Ovary (tissue), 3 donors: ENCODE data around the gene ACAD8.

ENCODE experiments used
- CTCF ChIP-seq, 3 donors: fragments of 450-650 bp in 2 of 3; fragments of 200-600 bp in 1 of 3; IDR thresholded peaks; one replicate each; pipeline versions ENCODE4 v1.5.1 to v1.8.0; 2016 to 2022; ENCODE audit warnings: antibody characterized with exemption in 3 of 3, mild to moderate bottlenecking in 1 of 3
- POLR2A ChIP-seq: fragments of 450-650 bp; IDR thresholded peaks from one replicate; pipeline ENCODE4 v1.6.1; 2017; ENCODE audit warnings: antibody characterized with exemption, mild to moderate bottlenecking, moderate library complexity
- donor health status: DM: no; HTN: no; CAD: no.

DNA sequence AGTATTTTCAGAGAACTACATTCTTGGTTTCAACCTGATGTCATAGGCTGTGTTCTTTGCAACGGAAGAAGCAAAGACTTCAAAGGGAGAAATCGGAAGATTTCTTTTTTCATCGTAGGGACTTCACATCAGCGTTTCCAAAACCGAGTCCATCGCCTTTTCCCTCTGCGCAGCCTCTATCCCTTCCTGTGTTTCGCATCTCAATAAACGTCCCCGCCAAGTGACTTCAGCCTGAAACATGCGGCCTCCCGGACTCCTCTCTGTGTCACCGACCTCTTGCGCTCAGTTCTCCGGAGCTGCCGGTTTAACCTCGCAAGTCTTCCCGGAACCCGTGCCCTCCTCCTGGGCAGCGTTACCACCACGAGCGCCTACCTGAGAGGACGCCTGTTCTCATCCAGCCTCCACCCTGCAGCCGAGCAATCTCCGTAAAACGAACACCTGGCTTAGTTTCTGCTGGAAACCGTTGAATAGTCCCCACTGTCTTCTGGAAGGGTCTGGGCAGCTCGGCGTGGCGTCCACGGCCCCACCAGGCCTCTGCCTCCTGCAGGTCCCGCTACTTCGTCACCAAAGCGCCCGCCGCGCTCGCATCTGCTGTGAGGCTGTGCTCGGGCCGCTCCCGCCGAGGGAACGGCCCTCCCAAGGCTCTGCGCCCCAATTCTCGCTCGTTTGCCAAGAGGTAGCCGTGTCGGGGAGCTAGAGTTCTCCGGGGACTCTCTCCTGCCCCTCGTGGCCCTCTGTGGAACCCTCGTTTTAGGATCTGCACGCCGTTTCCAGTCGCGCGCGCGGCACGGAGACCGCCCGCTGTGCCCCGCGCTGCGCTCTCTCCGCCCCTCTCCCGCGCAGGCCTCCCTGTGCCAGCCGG, 22.4 kb downstream of the ACAD8 start, which contains the start of gene GLB1L3:
- TF ChIP-seq CTCF (IDR thresholded peaks at IDR 0.05) (no peak), POLR2A (no peak)
